ENCODE data around the gene EPYC. TPM values are rescaled to one million over a fixed set of nuclear protein-coding genes. Genes with fewer than 3 reads are reported as not detected.

Gene EPYC
- total RNA-seq, 1 donor from 2014 or later = not detected

DNA sequence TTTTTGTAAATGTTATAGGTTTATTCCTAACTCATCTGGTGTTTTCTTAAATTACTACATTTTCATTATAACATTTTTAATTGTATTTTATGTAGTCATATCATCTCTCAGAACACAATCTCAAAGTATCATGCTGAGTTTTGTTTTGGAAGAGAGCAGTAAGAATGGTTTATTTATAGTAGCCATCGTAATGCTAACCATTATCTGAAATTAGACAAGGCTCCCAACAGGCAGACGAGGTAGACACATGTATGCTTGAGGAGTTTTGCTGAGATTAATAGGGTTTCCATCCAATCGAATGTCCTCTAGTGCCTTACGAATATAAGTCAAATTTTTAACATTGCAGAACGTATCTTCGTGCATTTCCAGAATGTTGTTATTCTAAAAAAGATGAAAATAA, 40.8 kb downstream of the EPYC start:
- no peak overlapping the region for H3K4me3 ChIP-seq (ENCODE audit: low read depth, low read length)
- DNase-seq (ENCODE audit: low read depth) = no peak
- TF ChIP-seq, protein P1, sequence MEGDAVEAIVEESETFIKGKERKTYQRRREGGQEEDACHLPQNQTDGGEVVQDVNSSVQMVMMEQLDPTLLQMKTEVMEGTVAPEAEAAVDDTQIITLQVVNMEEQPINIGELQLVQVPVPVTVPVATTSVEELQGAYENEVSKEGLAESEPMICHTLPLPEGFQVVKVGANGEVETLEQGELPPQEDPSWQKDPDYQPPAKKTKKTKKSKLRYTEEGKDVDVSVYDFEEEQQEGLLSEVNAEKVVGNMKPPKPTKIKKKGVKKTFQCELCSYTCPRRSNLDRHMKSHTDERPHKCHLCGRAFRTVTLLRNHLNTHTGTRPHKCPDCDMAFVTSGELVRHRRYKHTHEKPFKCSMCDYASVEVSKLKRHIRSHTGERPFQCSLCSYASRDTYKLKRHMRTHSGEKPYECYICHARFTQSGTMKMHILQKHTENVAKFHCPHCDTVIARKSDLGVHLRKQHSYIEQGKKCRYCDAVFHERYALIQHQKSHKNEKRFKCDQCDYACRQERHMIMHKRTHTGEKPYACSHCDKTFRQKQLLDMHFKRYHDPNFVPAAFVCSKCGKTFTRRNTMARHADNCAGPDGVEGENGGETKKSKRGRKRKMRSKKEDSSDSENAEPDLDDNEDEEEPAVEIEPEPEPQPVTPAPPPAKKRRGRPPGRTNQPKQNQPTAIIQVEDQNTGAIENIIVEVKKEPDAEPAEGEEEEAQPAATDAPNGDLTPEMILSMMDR (conservative IDR thresholded peaks at IDR 0.05; ENCODE audit: low read depth, low read length) = no peak

DNA sequence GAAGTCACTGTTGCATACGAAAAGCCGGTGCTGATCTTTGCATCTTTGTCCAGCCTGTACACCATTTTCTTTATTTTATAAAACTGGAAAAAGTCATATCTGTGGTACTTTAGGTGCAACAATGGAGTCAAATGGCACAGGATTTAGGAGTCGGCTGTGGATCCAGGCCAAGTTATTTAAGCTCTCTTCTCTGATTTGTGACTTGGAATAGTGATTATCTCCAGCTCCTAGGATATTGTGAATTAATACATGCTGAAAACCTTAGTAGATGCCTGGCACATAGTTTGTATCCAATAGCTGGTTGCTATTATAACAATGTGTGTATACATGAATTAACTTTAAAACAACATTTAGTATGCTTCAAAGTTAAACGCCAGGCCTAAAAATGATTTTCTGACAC, 43.6 kb downstream of the EPYC start:
- TF ChIP-seq, protein P1 (conservative IDR thresholded peaks at IDR 0.05; ENCODE audit: low read depth, low read length) = no peak
- DNase-seq (ENCODE audit: low read depth) = no peak
- H3K4me3 ChIP-seq (ENCODE audit: low read depth, low read length) = no peak overlapping the region

DNA sequence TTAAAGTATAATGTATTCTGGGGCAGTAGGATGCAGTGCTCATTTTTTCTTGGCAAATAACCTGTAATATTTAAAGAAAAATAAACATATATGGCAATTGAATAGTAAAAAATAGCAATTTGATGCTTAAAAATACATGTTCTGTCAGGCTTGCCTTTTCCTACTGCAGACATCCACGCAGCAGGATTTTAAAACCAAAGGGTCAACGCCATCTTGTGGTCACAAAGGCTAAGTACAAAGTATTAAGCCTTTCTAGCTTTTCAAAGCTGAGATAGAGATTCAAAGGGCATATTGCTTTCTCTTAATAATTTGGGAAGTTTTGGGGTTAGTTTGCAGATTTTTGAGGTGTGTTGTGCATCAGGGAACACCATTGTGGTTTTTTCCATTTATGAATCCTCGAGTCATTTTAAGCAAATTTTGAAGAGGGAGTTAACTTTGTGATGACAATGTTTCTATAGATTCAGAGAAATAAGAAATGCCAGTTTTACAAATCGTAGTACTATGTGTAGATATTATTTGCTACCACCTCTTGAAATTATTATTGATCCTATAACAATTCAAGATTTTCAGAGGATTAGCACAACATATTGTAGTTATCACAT, 45.1 kb downstream of the EPYC start:
- no peak overlapping the region for H3K4me3 ChIP-seq (ENCODE audit: low read depth, low read length)
- TF ChIP-seq, protein P1 (conservative IDR thresholded peaks at IDR 0.05; ENCODE audit: low read depth, low read length) = peak; percentile 78
- no peak for DNase-seq (ENCODE audit: low read depth)

DNA sequence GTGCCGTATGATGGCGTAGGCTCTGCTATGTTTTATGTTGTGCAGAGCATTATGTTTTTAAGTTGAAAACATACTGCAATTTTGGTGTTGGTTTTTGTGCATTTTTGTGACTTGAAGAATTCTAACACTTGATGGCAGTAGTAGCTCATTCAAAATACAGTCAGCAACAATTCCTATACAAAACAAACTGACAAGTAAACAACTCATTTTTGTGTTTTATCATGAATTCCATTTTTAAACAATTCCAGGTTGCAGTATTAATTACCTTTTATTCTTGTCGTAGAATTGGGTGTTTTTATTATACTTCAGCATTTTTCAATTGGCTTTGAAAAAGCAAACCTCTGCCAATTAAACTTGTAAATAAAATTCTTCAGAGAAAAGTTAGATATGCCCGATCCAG, 45.7 kb downstream of the EPYC start:
- TF ChIP-seq, protein P1 (conservative IDR thresholded peaks at IDR 0.05; ENCODE audit: low read depth, low read length) = no peak
- DNase-seq (ENCODE audit: low read depth) = no peak
- H3K4me3 ChIP-seq (ENCODE audit: low read depth, low read length) = no peak overlapping the region

DNA sequence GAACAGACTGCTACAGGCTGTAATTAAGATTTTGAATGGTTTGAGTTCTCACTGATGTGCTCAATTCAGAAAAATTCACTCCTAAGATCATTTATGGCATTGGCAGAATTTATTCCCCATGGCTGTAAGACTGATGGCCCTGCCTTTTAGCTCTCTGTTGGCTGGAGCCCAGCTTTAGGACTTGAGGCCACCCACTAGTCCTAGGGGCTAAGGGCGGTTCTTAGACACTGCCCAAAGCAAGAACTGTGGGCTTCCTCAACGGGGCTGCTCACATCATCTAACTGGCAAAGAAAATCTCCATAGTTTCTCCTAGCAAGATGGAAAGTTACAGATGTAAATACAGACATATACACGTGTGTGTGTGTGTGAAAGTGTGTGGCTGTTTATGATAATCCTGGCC, 46.4 kb downstream of the EPYC start:
- H3K4me3 ChIP-seq (ENCODE audit: low read depth, low read length) = no peak overlapping the region
- TF ChIP-seq, protein P1 (conservative IDR thresholded peaks at IDR 0.05; ENCODE audit: low read depth, low read length) = no peak
- no peak for DNase-seq (ENCODE audit: low read depth)

DNA sequence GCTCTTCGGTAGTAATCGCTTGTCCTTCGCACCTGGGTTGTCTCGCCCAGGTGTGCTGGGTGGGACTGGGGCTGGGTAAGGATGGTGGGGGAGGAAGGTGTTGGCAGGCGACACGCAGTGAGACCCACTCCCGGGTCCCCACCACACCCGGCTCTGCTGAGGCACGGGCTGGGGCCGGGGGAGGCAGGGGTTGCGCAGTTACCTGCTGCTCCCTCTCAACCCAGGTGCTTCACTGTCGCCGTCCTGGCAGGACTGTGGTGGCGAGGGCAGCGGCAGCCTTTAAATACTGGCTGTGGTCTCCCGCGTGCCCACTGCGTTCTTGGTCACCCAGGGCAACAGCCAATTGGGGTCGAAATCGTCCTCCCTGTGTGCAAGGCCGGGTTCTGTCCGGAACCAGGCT, 49.9 kb downstream of the EPYC start, which contains the start of gene CCER1:
TSS of gene CCER1 (minus strand) at position 256 of the 400 bp plus-strand sequence. CDS start 434 bp downstream, outside the sequence.
- no peak for DNase-seq (ENCODE audit: low read depth)
- TF ChIP-seq, protein P1 (conservative IDR thresholded peaks at IDR 0.05; ENCODE audit: low read depth, low read length) = no peak

DNA sequence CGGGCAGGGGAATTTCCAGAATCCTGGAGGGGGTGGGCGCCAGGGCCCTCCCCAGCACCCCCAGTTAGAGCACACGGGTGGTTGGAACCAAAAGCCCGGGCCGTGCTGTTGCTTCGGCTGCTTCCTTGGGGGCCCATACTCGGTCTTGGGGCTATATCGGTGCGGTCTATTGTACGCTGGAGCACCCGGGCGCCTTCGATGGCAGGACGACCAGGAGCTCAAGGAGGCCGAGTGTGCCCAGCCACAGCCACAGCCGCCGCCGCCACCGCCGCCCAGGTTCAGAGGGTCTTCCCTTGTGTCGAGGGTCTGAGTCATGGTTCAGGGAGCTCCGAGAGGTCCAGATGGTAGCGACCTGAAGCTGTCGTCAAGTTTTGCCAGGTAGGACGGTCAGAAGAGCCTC, 50.3 kb downstream of the EPYC start:
- no peak overlapping the region for H3K4me3 ChIP-seq (ENCODE audit: low read depth, low read length)
- DNase-seq (ENCODE audit: low read depth) = no peak
- TF ChIP-seq, protein P1 (conservative IDR thresholded peaks at IDR 0.05; ENCODE audit: low read depth, low read length) = no peak

More for the DNA sequence above, 49.9 kb downstream of the EPYC start, which contains the start of gene CCER1:
- no peak within 1 kb of the TSS for H3K4me3 ChIP-seq (ENCODE audit: low read depth, low read length)
